ENCODE results near the gene COL11A1.
"Not testable (repeated sequence)": the region's sequence is repeated elsewhere in the genome, so short reads cannot be mapped to it uniquely, and the experiment has no call there.

The COL11A1 gene

GRCh38 chr1:102837551-102837950 lies 270.8 kb downstream of the COL11A1 start:
- DNase-seq (ENCODE audit: low read depth, low spot score): no peak

GRCh38 chr1:102836991-102837390 lies 271.3 kb downstream of the COL11A1 start:
- DNase-seq (ENCODE audit: low read depth, low spot score): no peak

GRCh38 chr1:102834688-102835320 lies 273.5 kb downstream of the COL11A1 start:
- no peak for DNase-seq (ENCODE audit: low read depth, low spot score)

GRCh38 chr1:102833151-102833550 lies 275.2 kb downstream of the COL11A1 start:
- no peak for DNase-seq (ENCODE audit: low read depth, low spot score)

GRCh38 chr1:102826706-102827105 lies 281.6 kb downstream of the COL11A1 start:
- DNase-seq (ENCODE audit: low read depth, low spot score): not testable (repeated sequence)

Measured in activated naive CD8-positive, alpha-beta T cell treated with anti-CD3 and anti-CD28 coated beads, Interleukin-2, amount 50 U/mL, for 16 hours (primary cell).